ENCODE results near the gene SPATA25. TPM values are rescaled to one million over a fixed set of nuclear protein-coding genes. Genes with fewer than 3 reads are reported as not detected.
"Not testable (repeated sequence)": the region's sequence is repeated elsewhere in the genome, so short reads cannot be mapped to it uniquely, and the experiment has no call there.

Gene SPATA25
- total and polyA plus RNA-seq, 4 donors, result 0.77 to 3.8 (median 1.6) TPM

GRCh38 chr20:45934046-45934585, 46.7 kb upstream of the SPATA25 start:
- 0% methylated on average over 32 to 34 of the region's 34 CpGs for WGBS, 2 donors
- H3K4me1 ChIP-seq (ENCODE audit: control insufficient read depth in 5 of 5, insufficient read depth in 5 of 5, low read length in 5 of 5), result peaks cover 0 to 9% (median 2%) of the 10 kb centered on the region in 5 donors
- ATAC-seq (ENCODE audit: insufficient read depth, low FRiP score), result peak; percentile 13

GRCh38 chr20:45933266-45934045, 46.0 kb upstream of the SPATA25 start:
- H3K27me3 ChIP-seq (ENCODE audit: control insufficient read depth in 3 of 3, insufficient read depth in 3 of 3, low read length in 2 of 3), result no peaks in the 10 kb centered on the region
- H3K9ac ChIP-seq (ENCODE audit: insufficient read depth in 1 of 2, low read length in 2 of 2), result peak overlapping the region; percentile 76 to 92
- H3K27ac ChIP-seq (ENCODE audit: low read depth in 1 of 2, low read length in 1 of 2), result peak overlapping the region; percentile 97 to 100
- H3K4me1 ChIP-seq (ENCODE audit: control insufficient read depth in 5 of 5, insufficient read depth in 5 of 5, low read length in 5 of 5), result peaks cover 0 to 9% (median 2%) of the 10 kb centered on the region in 5 donors
- peak overlapping the region; percentile 57 for H3K4me3 ChIP-seq
- peaks cover 7 to 14% (median 10%) of the 10 kb centered on the region in 4 donors for H3K36me3 ChIP-seq (ENCODE audit: control insufficient read depth in 4 of 4, insufficient read depth in 4 of 4, low read length in 4 of 4)
- TF ChIP-seq CTCF (IDR thresholded peaks at IDR 0.05; ENCODE audit: control extremely low read depth, extremely low read depth), result no peak
- no peaks in the 10 kb centered on the region for H3K9me3 ChIP-seq (ENCODE audit: control insufficient read depth in 4 of 4, insufficient read depth in 3 of 4, low read length in 3 of 4)
- 24 to 25% methylated on average over 22 of the region's 22 CpGs for WGBS, 2 donors
- DNase-seq (peak; percentile 71 to 81 (median 73)), ATAC-seq (ENCODE audit: insufficient read depth, low FRiP score) (peak; percentile 9)

More at GRCh38 chr20:45934046-45934585, 46.7 kb upstream of the SPATA25 start:
- H3K36me3 ChIP-seq (ENCODE audit: control insufficient read depth in 4 of 4, insufficient read depth in 4 of 4, low read length in 4 of 4), result peaks cover 7 to 20% (median 16%) of the 10 kb centered on the region in 4 donors
- H3K9ac ChIP-seq (ENCODE audit: insufficient read depth in 1 of 2, low read length in 2 of 2), result peak overlapping the region; percentile 83 to 92
- TF ChIP-seq CTCF (IDR thresholded peaks at IDR 0.05; ENCODE audit: control extremely low read depth, extremely low read depth), result no peak
- peak overlapping the region; percentile 57 for H3K4me3 ChIP-seq
- no peaks in the 10 kb centered on the region for H3K9me3 ChIP-seq (ENCODE audit: control insufficient read depth in 4 of 4, insufficient read depth in 3 of 4, low read length in 3 of 4)
- H3K27ac ChIP-seq (ENCODE audit: low read depth in 1 of 2, low read length in 1 of 2), result peak overlapping the region; percentile 97 to 100
- DNase-seq, result peak; percentile 85 to 87 (median 86)
- no peaks in the 10 kb centered on the region for H3K27me3 ChIP-seq (ENCODE audit: control insufficient read depth in 3 of 3, insufficient read depth in 3 of 3, low read length in 2 of 3)

GRCh38 chr20:45931680-45932079, 44.3 kb upstream of the SPATA25 start:
- ATAC-seq (ENCODE audit: insufficient read depth, low FRiP score); H3K27ac ChIP-seq (ENCODE audit: low read depth in 1 of 2, low read length in 1 of 2): not testable (repeated sequence)
- 96% methylated on average over 17 of the region's 17 CpGs for WGBS, 2 donors

More at GRCh38 chr20:45931680-45932079, 44.3 kb upstream of the SPATA25 start:
- not testable (repeated sequence) for H3K27me3 ChIP-seq (ENCODE audit: control insufficient read depth in 3 of 3, insufficient read depth in 3 of 3, low read length in 2 of 3); H3K4me3 ChIP-seq; H3K9me3 ChIP-seq (ENCODE audit: control insufficient read depth in 4 of 4, insufficient read depth in 3 of 4, low read length in 3 of 4); H3K4me1 ChIP-seq (ENCODE audit: control insufficient read depth in 5 of 5, insufficient read depth in 5 of 5, low read length in 5 of 5); H3K36me3 ChIP-seq (ENCODE audit: control insufficient read depth in 4 of 4, insufficient read depth in 4 of 4, low read length in 4 of 4); H3K9ac ChIP-seq (ENCODE audit: insufficient read depth in 1 of 2, low read length in 2 of 2); DNase-seq
